ENCODE measurements around the gene HAGHL. TPM values are rescaled to one million over a fixed set of nuclear protein-coding genes. Genes with fewer than 3 reads are reported as not detected.

Gene HAGHL
- total RNA-seq, 1 experiment from 2014 or later = 74.8 TPM

GRCh38 chr16:682493-683395 is 44.2 kb upstream of the HAGHL start:
- peak overlapping the region; percentile 98 for H3K27ac ChIP-seq (ENCODE audit: low read depth, low read length)
- H3K9me3 ChIP-seq (ENCODE audit: control insufficient read depth in 1 of 2, insufficient read depth in 1 of 2, low read depth in 1 of 2, low read length in 2 of 2) = no peaks in the 10 kb centered on the region
- H3K36me3 ChIP-seq (ENCODE audit: control insufficient read depth in 1 of 2, insufficient read depth in 2 of 2, low read length in 2 of 2) = peaks cover 0 to 33% of the 10 kb centered on the region in 2 experiments; a peak in 2 of 4 replicates
- CTCF ChIA-PET = no interaction called here
- TF ChIP-seq SRF (IDR thresholded peaks at IDR 0.05; ENCODE audit: low read depth) = no peak
- TF ChIP-seq POLR2A (IDR thresholded peaks at IDR 0.05; ENCODE audit: borderline replicate concordance, extremely low read depth, insufficient read depth, insufficient read length) = no peak
- TF ChIP-seq SP1 (IDR thresholded peaks at IDR 0.05; ENCODE audit: low read depth) = no peak
- no peak for TF ChIP-seq ELF1 (IDR thresholded peaks at IDR 0.05; ENCODE audit: borderline replicate concordance, low read depth)
- TF ChIP-seq CTCF (IDR thresholded peaks at IDR 0.05 in 2 of 3, conservative IDR thresholded peaks at IDR 0.05 in 1 of 3; ENCODE audit: borderline replicate concordance in 1 of 3, insufficient read depth in 1 of 3, low read depth in 2 of 3, low read length in 2 of 3) = no peak
- TF ChIP-seq POLR2AphosphoS5 (IDR thresholded peaks at IDR 0.05; ENCODE audit: low read depth, low read length) = no peak
- no peak for TF ChIP-seq ZNF274 (IDR thresholded peaks at IDR 0.05; ENCODE audit: low read depth, low read length)
- TF ChIP-seq FOSL1 (IDR thresholded peaks at IDR 0.05; ENCODE audit: low read depth) = no peak
- TF ChIP-seq, protein P1, sequence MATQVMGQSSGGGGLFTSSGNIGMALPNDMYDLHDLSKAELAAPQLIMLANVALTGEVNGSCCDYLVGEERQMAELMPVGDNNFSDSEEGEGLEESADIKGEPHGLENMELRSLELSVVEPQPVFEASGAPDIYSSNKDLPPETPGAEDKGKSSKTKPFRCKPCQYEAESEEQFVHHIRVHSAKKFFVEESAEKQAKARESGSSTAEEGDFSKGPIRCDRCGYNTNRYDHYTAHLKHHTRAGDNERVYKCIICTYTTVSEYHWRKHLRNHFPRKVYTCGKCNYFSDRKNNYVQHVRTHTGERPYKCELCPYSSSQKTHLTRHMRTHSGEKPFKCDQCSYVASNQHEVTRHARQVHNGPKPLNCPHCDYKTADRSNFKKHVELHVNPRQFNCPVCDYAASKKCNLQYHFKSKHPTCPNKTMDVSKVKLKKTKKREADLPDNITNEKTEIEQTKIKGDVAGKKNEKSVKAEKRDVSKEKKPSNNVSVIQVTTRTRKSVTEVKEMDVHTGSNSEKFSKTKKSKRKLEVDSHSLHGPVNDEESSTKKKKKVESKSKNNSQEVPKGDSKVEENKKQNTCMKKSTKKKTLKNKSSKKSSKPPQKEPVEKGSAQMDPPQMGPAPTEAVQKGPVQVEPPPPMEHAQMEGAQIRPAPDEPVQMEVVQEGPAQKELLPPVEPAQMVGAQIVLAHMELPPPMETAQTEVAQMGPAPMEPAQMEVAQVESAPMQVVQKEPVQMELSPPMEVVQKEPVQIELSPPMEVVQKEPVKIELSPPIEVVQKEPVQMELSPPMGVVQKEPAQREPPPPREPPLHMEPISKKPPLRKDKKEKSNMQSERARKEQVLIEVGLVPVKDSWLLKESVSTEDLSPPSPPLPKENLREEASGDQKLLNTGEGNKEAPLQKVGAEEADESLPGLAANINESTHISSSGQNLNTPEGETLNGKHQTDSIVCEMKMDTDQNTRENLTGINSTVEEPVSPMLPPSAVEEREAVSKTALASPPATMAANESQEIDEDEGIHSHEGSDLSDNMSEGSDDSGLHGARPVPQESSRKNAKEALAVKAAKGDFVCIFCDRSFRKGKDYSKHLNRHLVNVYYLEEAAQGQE (IDR thresholded peaks at IDR 0.05; ENCODE audit: low read depth) = no peak
- no peak for TF ChIP-seq RAD21 (IDR thresholded peaks at IDR 0.05; ENCODE audit: low read depth)
- TF ChIP-seq TCF7L2 (IDR thresholded peaks at IDR 0.05; ENCODE audit: borderline replicate concordance, extremely low read depth, insufficient read depth, insufficient read length) = no peak
- TF ChIP-seq EZH2 (IDR thresholded peaks at IDR 0.05) = no peak
- TF ChIP-seq EZH2phosphoT487 (IDR thresholded peaks at IDR 0.05; ENCODE audit: borderline replicate concordance) = no peak
- no peaks in the 10 kb centered on the region for H3K27me3 ChIP-seq (ENCODE audit: insufficient read depth, low read length)
- no peaks in the 10 kb centered on the region for H3K9me2 ChIP-seq (ENCODE audit: insufficient read depth)
- H4K20me1 ChIP-seq (ENCODE audit: insufficient read depth) = no peaks in the 10 kb centered on the region
- H3K9ac ChIP-seq (ENCODE audit: low read length) = peak overlapping the region; percentile 92
- H3K79me2 ChIP-seq (ENCODE audit: insufficient read depth, low read length) = peaks cover 41% of the 10 kb centered on the region
- no peak overlapping the region for H2AFZ ChIP-seq (ENCODE audit: low read depth, low read length, poor library complexity, severe bottlenecking)
- peak overlapping the region; percentile 71 to 90 for H3K4me3 ChIP-seq (replicated peaks in 1 of 2; ENCODE audit: low read depth in 1 of 2, low read length in 2 of 2)
- intact Hi-C loops (cut with micrococcal nuclease) = no loop called here
- DNase-seq (ENCODE audit: low read depth, low spot score) = no peak
- H3K4me2 ChIP-seq (ENCODE audit: low read length) = peak overlapping the region; percentile 97
- POLR2A ChIA-PET = no interaction called here
- BruUV-seq (replicated peaks) = TSS peak; percentile 72
- RAD21 ChIA-PET (ENCODE audit: low non-redundant PET in 1 of 2, low total read pairs in 2 of 2, uncharacterized antibody in 2 of 2, unreplicated experiment in 2 of 2) = no interaction called here
- no peak for ATAC-seq
- peaks cover 13 to 55% of the 10 kb centered on the region in 2 experiments for H3K4me1 ChIP-seq (ENCODE audit: control insufficient read depth in 1 of 2, insufficient read depth in 2 of 2, low read length in 2 of 2)
